Left ventricle myocardium superior (tissue), 1 donor: ENCODE results near the gene PIAS2. TPM values are rescaled to one million over a fixed set of nuclear protein-coding genes. Genes with fewer than 3 reads are reported as not detected.
"Not testable (repeated sequence)": the region's sequence is repeated elsewhere in the genome, so short reads cannot be mapped to it uniquely, and the experiment has no call there.

Experiments used
- ATAC-seq: fragments of 200-7000 bp; cut with Tn5 transposase; one replicate; pipeline ENCODE4 v1.9.1; 2020; ENCODE audit warnings: mild to moderate bottlenecking, moderate library complexity
- DNase-seq: peaks from one replicate; pipeline ENCODE4 v3.0.0-alpha.2; 2020
- intact Hi-C: fragments of 100-400 bp; cut with micrococcal nuclease; formaldehyde crosslinking; loops from one replicate; pipeline ENCODE4 v1.11.0; 2022
- total RNA-seq: library from RNA; stranded (reverse); fragmentation: NEBNext Ultra II Directional; extraction: Animal tissue kit (Norgen Biotek cat#: 25700); gene quantifications from one replicate; pipeline ENCODE4 v1.2.1, GENCODE V29; 2021
- donor health status: DM: no; HTN: yes; CAD: no; lungs with severe emphysema.

PIAS2 gene
- total RNA-seq, 1 donor from 2014 or later = 29.6 TPM

DNA sequence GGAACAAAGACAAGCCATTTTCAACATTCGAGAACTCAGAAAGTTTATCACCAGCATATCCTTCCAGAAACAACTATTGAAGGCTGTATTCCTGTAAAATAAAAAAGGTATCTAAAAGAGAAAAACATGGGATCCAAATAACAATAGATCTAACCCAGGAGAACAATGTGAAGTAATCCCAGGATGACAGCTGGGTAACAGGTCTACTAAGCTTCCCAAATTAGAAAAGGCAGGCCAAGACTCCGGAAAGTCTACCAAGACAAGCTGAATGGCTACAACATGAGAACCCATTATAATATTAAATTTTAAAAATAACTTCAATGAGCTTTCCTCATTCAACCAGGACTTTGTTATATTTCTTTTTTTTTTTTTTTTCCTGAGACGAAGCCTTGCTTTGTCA is 6.5 kb downstream of the PIAS2 start:
- intact Hi-C loops = no loop called here
- DNase-seq (no peak), ATAC-seq (no peak)

DNA sequence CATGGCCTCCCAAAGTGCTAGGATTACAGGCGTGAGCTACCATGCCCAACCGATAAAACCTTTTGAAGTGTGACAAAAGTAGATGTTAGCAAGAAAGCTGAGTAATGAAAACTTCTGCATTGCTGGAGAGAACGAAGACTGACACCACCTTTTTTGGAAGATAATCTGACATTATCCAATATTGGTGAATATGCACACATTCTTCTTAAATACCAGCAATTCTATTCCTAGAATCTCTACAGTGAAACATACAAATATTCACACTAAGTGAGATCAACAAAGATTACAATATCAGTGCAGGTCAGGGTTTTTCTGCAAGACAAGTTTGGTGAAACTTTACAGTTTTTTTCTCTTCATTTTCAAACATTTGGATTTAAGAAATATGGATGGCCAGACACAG is 7.8 kb downstream of the PIAS2 start:
- intact Hi-C loops = no loop called here
- DNase-seq = no peak
- no peak for ATAC-seq

DNA sequence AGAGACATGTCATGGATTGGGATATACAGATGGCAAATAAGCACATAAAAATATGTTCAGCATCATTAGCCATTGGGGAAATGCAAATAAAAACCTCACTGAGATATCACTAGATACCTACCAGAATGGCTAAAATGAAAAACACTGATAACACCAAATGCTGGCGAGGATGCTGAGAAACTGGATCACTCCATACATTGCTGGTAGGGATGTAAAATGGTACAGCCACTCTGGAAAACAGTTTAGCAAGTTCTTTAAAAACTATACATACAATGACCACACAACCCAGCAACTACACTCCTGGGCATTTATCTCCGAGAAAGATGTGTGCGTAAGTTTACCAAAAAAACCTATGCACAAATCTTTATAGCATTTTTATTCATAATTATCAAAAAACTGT is 13.9 kb downstream of the PIAS2 start:
- intact Hi-C loops = no loop called here
- no peak for ATAC-seq
- no peak for DNase-seq

DNA sequence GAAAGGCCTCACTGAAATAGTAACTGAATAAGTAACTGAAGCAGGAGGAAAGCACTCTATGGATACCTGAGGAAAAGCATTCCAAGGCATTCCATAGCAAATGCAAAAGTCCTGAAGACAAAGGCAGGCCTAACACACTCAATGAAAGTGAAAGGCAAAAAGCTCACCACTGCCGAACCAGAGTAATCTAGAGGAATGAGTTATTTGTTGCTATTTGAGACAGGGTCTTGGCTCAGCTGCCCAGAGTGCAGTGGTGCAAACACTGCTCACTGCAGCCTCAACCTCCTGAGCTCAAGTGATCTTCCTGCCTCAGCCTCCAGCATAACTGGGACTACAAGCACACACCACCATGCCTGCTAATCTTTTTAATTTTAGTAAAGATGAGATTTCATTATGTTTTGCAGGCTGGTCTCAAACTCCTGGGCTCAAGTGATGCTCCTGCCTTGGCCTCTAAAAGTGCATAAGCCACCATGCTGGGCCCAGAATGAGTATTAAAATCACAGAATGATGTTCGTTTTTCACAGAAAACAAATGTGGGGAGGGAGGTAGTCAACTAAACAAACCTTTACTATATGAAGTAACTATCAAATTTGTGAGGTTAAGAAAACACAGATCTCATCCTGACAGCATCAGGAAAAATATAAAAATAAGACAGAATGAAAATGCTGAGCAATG is 17.9 kb downstream of the PIAS2 start:
- intact Hi-C loops = no loop called here
- DNase-seq (no peak), ATAC-seq (no peak)

DNA sequence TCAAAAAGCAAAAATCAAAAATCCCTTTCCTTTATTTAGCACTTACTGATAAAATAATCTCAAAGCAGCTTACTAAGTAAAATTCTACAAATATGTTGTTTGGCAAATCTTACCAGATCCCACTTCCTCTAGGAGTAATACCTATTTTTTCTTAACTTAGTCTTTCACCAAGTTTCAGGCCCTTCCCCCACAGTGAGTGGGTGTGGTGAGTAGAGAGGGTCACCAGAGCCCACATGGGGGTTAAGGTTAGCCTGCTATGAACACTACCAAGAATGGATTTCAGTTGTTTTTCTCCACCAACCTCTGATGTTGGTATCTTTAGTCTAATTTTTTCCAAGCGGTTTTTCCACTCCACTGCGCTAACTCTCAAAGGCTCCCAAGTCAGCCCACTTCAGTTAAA is 23.2 kb downstream of the PIAS2 start:
- no peak for ATAC-seq
- intact Hi-C loops = no loop called here
- DNase-seq = no peak

DNA sequence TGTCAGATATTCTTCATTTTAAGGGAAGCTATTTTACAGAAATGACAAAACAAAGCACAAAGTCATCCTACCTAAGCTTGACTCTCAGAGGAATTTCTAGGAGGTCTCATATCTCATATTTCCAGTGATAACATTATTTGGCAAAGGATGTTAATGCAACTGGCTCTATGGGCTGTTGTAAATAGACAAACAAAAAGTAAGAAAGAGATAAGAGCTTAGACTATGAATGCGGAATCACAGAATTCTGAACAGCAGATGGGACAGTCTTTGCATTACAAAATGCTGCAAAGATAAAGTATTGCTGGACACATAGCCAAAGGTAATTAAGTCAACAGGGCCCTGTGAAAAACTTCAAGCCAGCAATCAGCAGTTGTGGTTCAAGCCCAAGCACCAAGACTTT is 23.9 kb downstream of the PIAS2 start:
- no peak for ATAC-seq
- intact Hi-C loops = no loop called here
- no peak for DNase-seq

DNA sequence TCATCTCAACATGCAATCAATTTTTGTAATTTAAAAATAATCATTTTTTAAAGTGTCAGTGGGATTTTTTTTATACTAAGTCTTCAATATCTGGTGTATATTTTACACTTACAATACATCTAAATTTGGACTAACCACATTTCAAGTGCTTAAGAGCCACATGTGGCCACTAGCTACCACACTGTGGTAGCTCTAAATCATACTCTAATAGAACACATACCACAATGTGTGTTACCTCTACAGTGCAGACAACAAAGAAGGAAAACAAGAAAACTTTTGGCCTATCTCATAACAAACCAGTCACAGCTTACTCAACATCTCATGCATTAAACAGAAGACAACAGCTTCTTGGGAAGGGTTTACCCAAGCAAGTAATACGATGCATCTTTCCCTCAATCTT is 24.5 kb downstream of the PIAS2 start:
- intact Hi-C loops = no loop called here
- DNase-seq (no peak), ATAC-seq (no peak)

DNA sequence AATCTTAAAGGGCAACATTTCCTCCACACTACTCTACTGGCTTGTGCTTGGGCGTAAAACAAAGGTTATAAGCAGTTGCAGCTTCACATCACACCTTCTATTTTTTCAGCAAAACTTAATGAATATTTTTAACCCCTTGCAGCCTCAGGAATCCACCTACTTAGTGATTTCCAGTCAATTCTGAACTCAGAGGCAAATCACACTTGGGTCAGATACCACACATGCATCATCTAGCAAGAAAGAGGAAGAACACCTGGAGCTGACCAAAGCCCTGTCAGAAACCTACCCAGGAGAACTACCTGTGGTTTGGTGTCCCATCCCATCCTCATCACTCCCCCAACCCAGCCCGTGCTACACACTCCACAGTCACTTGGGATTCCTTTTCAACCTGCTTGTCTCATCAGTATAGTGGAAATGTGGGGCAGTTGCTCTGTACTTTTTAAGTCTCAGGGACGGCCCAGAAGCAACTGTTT is 25.5 kb downstream of the PIAS2 start:
- ATAC-seq = no peak
- no peak for DNase-seq
- intact Hi-C loops = no loop called here

DNA sequence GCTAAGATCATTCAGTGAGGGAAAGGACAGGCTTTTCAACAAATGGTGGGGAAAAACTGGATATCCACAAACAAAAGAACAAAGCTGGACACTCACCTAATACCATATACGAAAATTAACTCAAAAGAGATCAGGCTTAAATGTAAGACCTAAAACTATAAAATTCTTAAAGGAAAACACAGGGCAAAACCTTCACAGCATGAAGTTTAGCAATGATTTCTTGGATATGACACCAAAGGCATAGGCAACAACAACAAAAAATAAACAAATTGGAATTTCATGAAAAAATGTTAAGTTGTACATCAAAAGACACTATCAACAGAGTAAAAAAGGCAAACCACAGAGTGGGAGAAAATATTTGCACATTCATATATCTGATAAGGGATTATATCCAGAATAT is 28.3 kb downstream of the PIAS2 start:
- ATAC-seq (no peak), DNase-seq (no peak)
- intact Hi-C loops = no loop called here

DNA sequence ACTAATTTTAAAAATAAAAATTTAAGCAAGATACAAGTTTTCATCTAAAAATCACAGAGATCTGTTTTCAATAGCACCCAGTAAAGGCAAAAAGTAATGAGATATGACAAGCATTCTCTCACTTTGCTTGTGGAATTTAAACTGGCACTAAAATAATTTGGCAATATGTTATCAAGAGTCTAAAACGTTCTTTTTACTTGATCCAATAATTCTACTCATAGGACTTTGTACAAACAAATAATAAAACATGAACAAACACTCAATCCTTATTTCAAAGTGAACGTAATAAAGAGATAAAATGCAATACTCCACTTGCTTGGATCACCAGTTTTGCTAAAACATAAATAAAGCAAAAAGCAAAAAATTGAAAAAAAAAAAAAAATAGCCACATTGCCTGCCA is 30.4 kb downstream of the PIAS2 start:
- ATAC-seq = no peak
- intact Hi-C loops = no loop called here
- DNase-seq = no peak

DNA sequence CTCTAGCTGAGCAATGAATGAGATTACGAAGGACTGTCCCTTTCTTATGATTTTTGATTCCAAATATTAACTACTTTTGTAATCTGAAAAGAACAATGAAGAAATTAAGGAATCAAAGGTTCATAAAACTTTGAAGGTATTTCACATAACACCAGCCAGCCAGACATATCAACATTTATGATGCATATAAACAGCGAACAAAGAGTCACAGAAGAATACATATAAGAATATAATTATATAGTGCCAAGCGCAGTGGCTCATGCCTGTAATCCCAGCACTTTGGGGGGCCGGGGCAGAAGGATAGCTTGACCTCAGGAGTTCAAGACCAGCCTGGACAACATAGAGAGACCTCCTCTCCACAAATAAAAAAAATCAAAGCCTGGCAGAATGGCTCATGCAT is 34.1 kb downstream of the PIAS2 start:
- no peak for ATAC-seq
- intact Hi-C loops = no loop called here

DNA sequence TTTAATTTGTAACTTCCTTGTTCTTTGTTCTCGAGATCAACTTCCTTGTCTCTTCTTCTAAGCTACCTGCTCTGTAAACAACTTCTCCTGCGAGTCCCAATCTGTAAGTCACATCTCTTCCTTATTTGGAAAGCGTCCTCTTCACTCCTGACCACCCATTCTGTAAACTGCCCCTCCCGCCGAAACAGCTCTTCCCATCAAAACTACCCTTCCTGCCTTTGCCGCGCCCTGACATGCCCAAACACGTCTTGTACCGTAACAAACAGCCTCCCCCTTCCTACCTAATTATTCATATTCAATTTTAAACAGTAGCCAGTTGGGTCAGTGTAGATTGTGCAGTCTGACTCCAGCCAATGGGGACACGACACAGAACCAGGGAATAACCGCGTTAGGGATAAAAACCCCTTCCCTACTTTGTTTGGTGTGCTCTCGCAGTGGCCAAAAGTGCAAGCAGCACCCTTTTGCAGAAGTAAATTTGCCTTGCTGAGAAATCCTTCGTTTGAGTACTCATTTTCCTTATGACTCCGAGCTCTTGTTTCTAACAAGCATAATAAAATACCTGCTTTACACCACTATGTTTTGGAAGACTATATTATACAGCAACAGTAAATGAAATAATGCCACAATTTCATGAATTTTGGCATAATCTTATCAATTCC is 39.8 kb downstream of the PIAS2 start:
- intact Hi-C loops = no loop called here
- DNase-seq (no peak), ATAC-seq (no peak)

More for the DNA sequence above, 34.1 kb downstream of the PIAS2 start:
- DNase-seq = no peak

DNA sequence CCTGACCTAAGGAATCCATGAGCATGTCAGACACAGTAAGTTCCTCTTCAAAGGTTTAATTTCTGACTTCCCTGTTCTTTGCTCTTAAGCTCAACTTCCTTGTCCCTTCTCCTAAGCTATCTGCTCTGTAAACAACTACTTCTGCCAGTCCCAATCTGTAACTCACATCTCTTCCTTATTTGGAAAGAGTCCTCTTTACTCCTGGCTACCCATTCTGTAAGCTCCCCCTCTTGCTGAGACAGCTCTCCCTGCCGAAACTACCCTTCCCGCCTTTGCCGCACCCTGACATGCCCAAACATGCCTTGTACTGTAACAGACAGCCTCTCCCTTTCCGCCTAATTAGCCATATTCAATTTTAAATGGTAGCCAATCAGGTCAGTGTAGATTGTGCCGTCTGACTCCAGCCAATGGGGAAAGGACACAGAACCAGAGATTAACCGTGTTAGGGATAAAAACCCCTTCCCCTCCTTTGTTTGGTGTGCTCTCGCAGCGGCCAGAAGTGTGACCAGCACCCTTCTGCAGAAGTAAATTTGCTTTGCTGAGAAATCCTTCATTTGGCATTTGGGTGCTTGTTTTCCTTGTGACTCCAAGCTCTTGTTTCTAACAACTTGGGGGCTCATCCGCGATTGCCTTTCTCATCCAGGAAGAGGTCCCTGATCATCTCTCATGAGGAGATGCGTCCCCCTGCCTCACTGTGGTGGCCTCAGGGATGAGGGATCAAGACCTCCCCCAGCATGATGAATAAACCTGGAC is 49.0 kb downstream of the PIAS2 start:
- intact Hi-C loops = no loop called here
- ATAC-seq = peak; percentile 21
- peak; percentile 29 for DNase-seq

DNA sequence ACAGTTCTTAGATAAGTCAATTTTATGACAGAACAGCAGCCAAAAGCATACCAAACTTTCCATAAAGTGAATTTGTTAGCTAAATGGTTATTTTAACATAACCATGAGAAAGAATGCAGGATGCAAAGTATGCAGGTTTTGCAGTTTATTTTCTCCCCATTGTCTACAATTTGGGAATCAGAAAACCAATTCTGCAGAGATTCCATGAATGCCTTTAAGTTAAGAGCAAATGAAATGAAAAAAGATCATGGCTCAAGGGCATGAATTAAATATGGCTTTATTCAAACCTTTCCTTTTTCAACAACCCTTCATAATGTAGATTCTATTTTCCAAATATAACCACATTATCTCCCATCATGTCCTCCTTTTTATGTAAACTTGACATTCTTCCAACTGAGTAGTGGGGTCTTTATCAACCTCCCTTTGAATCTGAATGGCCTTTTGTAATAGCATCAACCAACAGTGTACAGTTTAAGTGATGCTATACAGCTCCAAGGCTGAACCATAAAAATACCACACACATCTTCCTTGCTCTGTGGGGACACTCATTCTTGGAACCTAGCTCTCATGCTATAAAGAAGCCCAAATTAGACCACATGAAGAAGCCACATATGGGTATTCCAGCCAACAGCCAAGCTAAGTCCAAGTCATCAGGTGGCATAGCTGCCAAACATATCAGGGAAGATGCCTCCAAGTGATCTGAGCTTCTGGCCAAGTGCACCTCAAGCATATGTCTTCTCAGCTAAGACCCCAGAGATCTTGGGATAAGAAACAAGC is 49.8 kb downstream of the PIAS2 start:
- ATAC-seq (no peak), DNase-seq (no peak)
- intact Hi-C loops = no loop called here

DNA sequence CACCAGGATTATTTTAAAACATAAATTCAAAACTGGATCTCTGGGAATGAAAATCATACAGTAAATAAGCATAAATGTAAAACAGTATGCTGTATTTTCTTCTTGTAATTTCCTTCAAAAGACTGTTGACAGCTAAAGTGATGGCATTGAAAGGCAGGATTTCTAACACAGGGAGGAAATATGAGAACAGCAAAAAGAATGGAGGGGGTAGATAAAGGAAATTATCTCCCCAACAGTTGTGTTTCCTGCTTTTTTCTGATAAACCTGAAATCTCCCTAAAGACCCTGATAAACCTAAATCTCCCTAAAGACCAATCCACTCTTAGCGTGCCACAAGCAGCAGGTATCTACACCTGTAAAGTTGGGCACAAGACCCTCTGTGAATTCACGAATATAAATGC is 50.8 kb downstream of the PIAS2 start:
- DNase-seq (no peak), ATAC-seq (no peak)
- intact Hi-C loops = no loop called here

DNA sequence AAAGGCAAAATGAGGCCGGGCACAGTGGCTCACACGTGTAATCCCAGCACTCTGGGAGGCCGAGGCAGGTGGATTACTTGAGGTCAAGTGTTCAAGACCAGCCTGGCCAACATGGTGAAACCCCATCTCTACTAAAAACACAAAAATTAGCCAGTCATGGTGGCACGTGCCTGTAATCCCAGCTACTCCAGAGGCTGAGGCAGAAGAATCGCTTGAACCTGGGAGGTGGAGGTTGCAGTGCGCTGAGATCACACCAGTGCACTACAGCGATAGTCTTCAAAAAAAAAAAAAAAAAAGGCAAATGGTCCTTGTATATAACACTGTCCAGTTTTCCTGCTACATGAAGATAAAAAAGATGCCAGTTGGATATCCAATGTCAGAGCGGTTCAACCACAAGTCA is 52.1 kb downstream of the PIAS2 start:
- DNase-seq = not testable (repeated sequence)

DNA sequence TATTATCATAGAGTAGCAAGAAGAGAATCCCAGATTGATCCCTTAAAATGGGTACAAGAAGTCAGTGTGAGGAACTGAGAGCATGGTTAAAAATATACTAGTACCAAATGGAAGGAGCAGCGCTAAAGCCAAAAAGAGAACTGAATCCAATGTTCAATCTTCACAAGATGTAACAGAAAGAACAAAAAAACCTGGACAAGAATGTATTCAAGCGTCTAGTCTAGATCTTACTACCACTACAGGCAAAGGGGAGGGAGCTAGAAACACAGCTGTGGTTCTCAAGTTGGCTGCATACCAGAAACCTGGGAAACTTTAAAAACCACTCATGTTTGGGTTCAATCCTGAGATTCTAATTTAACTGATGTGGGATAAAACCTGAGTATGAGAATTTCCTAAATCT is 57.5 kb downstream of the PIAS2 start:
- intact Hi-C loops = no loop called here
- ATAC-seq (no peak), DNase-seq (no peak)

More for the DNA sequence above, 52.1 kb downstream of the PIAS2 start:
- ATAC-seq, intact Hi-C loops: not testable (repeated sequence)

DNA sequence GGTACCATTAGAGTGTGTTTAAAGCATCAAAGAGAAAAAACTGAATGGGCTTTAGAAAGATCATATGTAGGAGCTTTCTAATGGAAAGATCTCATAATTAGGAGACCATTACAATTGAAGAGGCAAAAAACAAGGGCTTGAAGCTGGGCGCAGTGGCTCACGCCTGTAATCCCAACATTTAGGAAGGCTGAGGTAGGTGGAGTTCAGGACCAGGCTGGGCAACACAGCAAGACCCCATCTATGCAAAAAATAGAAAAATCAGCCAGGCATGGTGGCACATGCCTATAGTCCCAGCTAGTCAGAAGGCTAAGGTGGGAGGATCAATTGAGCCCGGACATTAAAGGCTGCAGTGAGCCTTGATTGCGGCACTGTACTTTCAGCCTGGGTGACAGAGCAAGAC is 59.0 kb downstream of the PIAS2 start:
- DNase-seq (no peak), ATAC-seq (no peak)
- intact Hi-C loops = no loop called here

DNA sequence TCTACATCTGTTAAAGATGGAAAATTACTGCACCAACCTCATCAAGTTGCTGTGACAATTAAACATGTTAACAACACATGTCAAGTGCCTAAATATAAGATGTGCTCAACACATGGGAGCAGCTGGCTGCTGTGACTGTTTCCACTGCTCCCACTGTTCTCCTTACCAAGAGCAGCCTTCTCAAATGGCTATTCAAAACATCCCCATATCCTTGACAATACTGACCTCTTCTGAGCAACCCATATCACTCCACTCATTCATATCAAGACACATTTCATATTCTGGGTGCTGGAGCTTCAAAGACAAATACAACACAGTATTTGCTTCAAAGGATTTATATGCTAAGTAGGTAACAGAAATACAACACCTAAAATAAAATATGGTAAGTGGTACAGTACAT is 60.3 kb downstream of the PIAS2 start:
- ATAC-seq = peak; percentile 47

DNA sequence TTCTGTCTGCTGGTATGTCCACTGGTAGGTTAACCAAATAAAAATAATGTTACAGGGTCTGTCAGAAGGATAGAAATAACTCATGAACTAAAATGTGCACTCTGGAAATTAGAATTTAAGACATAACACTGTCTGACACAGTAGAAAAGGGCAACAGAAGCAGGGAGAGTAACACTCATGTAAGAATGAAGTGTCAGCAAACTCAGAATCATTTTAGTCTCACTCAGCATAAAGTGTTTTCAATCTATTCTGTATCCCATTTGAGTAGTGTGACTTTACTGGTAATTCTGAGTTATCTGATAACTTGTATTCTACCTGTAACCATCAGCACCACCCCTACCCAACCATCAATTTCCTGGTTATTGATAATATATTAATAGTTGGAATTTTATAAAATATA is 68.3 kb downstream of the PIAS2 start:
- intact Hi-C loops = no loop called here
- DNase-seq = no peak

More for the DNA sequence above, 60.3 kb downstream of the PIAS2 start:
- intact Hi-C loops = no loop called here
- DNase-seq = no peak

More for the DNA sequence above, 68.3 kb downstream of the PIAS2 start:
- no peak for ATAC-seq
